Breast epithelium (tissue), 4 donors: Measurements from ENCODE around the gene FNIP1. TPM values are rescaled to one million over a fixed set of nuclear protein-coding genes. Genes with fewer than 3 reads are reported as not detected.
"Not testable (repeated sequence)": the region's sequence is repeated elsewhere in the genome, so short reads cannot be mapped to it uniquely, and the experiment has no call there.

Experiments
- DNase-seq, 2 donors: peaks; one replicate each; pipeline ENCODE4 v3.0.0-alpha.2; 2019; ENCODE audit warnings: low spot score in 2 of 2
- H3K27ac ChIP-seq, 2 donors: fragments of 200-600 bp; sonication (generic) in 1 of 2; one replicate each; pipeline ENCODE4 v1.5.1; 2016 to 2019; ENCODE audit warnings: mild to moderate bottlenecking in 1 of 2
- H3K27me3 ChIP-seq, 2 donors: fragments of 200-600 bp; sonication (generic) in 1 of 2; one replicate each; pipeline versions ENCODE4 v1.5.1 to v1.6.0; 2017 to 2019; ENCODE audit warnings: control low read depth in 1 of 2, mild to moderate bottlenecking in 1 of 2
- H3K36me3 ChIP-seq: fragments of 200-600 bp; one replicate; pipeline ENCODE4 v1.5.1; 2019
- H3K4me1 ChIP-seq, 2 donors: fragments of 200-600 bp; sonication (generic); one replicate each; pipeline ENCODE4 v1.5.1; 2016 to 2019; ENCODE audit warnings: control low read depth in 1 of 2
- H3K4me3 ChIP-seq, 3 donors: fragments of 200-600 bp; sonication (generic); 1 replicate in 2 of 3; 2 replicates in 1 of 3; pipeline ENCODE4 v1.5.1; 2016 to 2019; ENCODE audit warnings: mild to moderate bottlenecking in 3 of 3, moderate library complexity in 2 of 3
- H3K9me3 ChIP-seq, 2 donors: fragments of 200-600 bp; sonication (generic) in 1 of 2; one replicate each; pipeline ENCODE4 v1.5.1; 2016 to 2019; ENCODE audit warnings: control low read depth in 1 of 2
- POLR2A ChIP-seq: fragments of 450-650 bp; IDR thresholded peaks from one replicate; pipeline ENCODE4 v1.6.1; 2016; ENCODE audit warnings: antibody characterized with exemption, mild to moderate bottlenecking, moderate library complexity
- POLR2AphosphoS5 ChIP-seq, 3 donors: sonication (generic); formaldehyde crosslinking; IDR thresholded peaks; one replicate each; pipeline ENCODE4 v1.6.1; 2017; ENCODE audit warnings: antibody characterized with exemption in 3 of 3
- intact Hi-C: fragments of 100-400 bp; cut with DNase I; formaldehyde crosslinking; loops from one replicate; pipeline ENCODE4 v1.15.1; 2023; ENCODE audit warnings: low total_unique reads
- total RNA-seq, 3 donors: library from RNA; depleted of rRNA; stranded (reverse); fragments of >200 nt; gene quantifications; one replicate each; pipeline ENCODE4 v1.1.0, GENCODE V29; 2016
- TF ChIP-seq, protein P1 (sequence below), 3 donors: fragments of 450-650 bp; IDR thresholded peaks; one replicate each; pipeline ENCODE4 v1.5.1; 2016 to 2017; ENCODE audit warnings: antibody characterized with exemption in 3 of 3, mild to moderate bottlenecking in 3 of 3, moderate library complexity in 3 of 3

Gene FNIP1
- total RNA-seq, 3 donors from 2014 or later, result 60.3 to 96.3 (median 70.9) TPM

DNA sequence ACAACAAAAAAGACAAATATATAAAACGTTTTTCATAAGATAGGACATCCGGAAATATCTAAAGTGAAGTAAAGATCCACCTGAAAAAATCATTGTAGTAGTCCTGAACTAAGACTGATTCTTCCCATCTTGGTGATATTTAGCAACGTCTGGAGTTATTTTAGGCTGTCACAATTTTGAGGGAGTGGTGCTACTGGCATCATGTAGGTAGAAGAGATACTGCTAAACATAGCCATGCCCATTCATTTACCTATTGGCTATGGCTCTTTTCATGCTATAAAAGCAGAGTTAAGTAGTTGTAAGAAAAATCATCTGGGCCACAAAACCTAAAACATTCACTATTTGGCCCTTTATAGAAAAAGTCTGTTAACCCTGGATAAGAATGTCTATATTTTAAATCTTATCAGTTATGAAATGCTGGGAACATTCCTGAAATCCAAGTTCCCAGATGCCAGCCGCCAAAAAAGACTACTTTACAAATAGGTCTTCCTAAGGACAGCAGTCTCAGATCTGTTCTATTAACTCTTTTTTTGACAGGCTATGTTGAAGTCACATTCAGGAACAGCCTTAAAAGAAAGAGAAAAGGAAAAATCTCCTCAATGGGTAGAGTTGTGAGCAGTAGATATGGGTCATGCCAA is 188.8 kb downstream of the FNIP1 start:
- intact Hi-C loops, result no loop called here
- H3K4me1 ChIP-seq, result no peaks in the 10 kb centered on the region
- H3K36me3 ChIP-seq, result no peaks in the 10 kb centered on the region
- TF ChIP-seq POLR2A (no peak), POLR2AphosphoS5 (IDR thresholded peaks at IDR 0.05) (no peak)
- TF ChIP-seq, protein P1, sequence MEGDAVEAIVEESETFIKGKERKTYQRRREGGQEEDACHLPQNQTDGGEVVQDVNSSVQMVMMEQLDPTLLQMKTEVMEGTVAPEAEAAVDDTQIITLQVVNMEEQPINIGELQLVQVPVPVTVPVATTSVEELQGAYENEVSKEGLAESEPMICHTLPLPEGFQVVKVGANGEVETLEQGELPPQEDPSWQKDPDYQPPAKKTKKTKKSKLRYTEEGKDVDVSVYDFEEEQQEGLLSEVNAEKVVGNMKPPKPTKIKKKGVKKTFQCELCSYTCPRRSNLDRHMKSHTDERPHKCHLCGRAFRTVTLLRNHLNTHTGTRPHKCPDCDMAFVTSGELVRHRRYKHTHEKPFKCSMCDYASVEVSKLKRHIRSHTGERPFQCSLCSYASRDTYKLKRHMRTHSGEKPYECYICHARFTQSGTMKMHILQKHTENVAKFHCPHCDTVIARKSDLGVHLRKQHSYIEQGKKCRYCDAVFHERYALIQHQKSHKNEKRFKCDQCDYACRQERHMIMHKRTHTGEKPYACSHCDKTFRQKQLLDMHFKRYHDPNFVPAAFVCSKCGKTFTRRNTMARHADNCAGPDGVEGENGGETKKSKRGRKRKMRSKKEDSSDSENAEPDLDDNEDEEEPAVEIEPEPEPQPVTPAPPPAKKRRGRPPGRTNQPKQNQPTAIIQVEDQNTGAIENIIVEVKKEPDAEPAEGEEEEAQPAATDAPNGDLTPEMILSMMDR (IDR thresholded peaks at IDR 0.05), result no peak
- no peak overlapping the region for H3K4me3 ChIP-seq
- H3K27me3 ChIP-seq, result no peaks in the 10 kb centered on the region
- no peak overlapping the region for H3K27ac ChIP-seq
- DNase-seq, result no peak
- H3K9me3 ChIP-seq, result no peaks in the 10 kb centered on the region

DNA sequence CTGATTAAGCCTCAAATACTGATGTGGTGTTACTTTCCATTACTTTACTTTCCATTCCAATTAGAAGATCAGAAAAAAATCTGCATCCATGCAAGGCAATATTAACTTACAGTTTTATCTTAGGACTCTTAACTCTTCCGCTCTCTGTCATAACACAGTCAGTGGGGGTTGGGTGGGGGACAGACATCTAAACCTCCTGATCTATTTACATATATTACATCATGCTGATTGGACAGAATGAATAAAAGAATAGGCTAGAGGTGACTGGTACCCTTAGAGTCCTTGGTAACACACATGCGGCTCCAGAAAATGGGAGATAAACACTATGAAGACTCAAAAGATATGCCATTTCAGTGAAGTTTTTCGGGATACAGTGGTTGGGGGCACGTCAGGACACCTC is 189.4 kb downstream of the FNIP1 start:
- Histone ChIP-seq H3K9me3 (no peaks in the 10 kb centered on the region), H3K27me3 (no peaks in the 10 kb centered on the region), H3K4me1 (no peaks in the 10 kb centered on the region), H3K4me3 (no peak overlapping the region), H3K36me3 (no peaks in the 10 kb centered on the region), H3K27ac (no peak overlapping the region)
- DNase-seq, result no peak
- intact Hi-C loops, result no loop called here
- TF ChIP-seq POLR2AphosphoS5 (IDR thresholded peaks at IDR 0.05), result no peak
- TF ChIP-seq, protein P1 (IDR thresholded peaks at IDR 0.05), result no peak
- TF ChIP-seq POLR2A, result no peak

DNA sequence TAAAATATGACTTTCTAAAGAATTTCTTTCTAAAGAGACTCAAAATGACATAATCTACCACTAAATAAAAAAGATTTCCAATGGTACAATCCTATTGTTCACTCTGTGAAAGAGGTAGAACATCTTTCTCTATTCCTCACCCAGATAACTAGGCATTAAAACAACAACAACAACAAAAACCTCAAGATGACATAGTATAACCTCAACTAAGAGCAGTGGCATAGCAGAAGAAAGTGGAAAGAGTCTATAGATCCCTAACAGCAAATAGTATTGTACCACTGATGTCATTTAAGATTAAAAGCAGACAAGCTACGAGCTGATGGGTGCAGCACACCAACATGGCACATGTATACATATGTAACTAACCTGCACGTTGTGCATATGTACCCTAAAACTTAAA is 191.7 kb downstream of the FNIP1 start:
- Histone ChIP-seq H3K27ac (no peak overlapping the region), H3K4me1 (no peaks in the 10 kb centered on the region), H3K9me3 (no peaks in the 10 kb centered on the region), H3K27me3 (no peaks in the 10 kb centered on the region), H3K4me3 (no peak overlapping the region), H3K36me3 (no peaks in the 10 kb centered on the region)
- TF ChIP-seq, protein P1 (IDR thresholded peaks at IDR 0.05), result no peak
- TF ChIP-seq POLR2AphosphoS5 (IDR thresholded peaks at IDR 0.05) (no peak), POLR2A (no peak)
- intact Hi-C loops, result no loop called here
- DNase-seq, result no peak

DNA sequence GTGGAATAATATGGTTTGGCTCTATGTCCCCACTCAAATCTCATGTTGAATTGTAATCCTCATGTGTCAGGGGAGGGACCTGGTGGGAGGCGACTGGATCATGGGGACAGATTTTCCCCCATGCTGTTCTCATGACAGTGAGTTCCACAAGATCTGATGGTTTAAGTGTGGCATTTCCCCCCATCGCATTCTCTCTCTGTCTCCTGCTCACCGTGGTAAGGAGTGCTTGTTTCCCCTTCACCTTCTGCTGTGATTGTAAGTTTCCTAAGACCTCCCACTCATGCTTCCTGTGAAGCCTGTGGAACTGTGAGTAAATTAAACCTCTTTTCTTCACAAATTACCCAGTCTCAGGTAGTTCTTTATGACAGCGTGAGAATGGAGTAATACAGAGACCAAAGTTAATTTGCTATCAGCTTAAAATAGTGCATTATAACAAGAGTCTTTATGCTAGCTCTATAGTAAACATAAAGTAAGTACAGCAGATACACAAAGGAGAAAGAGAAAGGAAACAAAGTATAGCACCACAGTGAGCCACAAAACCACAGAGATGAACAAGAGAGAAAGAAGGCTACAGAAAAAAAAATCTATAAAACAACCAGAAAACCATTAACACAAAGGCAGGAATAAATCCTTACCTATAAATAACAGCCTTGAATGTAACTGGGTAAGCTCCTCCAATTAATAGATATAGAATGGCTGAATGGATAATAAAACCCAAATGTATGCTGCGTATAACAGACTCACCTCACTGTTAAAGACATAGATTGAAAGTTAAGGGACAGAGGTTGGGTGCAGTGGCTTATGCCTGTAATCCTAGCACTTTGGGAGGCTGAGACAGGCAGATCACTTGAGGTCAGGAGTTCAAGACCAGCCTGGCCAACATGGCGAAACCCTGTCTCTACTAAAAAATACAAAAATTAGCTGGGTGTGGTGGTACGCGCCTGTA is 201.5 kb downstream of the FNIP1 start:
- no peak overlapping the region for H3K4me3 ChIP-seq
- DNase-seq, result no peak
- H3K27ac ChIP-seq, result no peak overlapping the region
- intact Hi-C loops, result no loop called here
- TF ChIP-seq, protein P1 (IDR thresholded peaks at IDR 0.05), result no peak
- TF ChIP-seq POLR2AphosphoS5 (IDR thresholded peaks at IDR 0.05) (no peak), POLR2A (no peak)
- H3K36me3 ChIP-seq, result no peaks in the 10 kb centered on the region
- H3K4me1 ChIP-seq, result no peaks in the 10 kb centered on the region
- no peaks in the 10 kb centered on the region for H3K9me3 ChIP-seq
- H3K27me3 ChIP-seq, result no peaks in the 10 kb centered on the region

DNA sequence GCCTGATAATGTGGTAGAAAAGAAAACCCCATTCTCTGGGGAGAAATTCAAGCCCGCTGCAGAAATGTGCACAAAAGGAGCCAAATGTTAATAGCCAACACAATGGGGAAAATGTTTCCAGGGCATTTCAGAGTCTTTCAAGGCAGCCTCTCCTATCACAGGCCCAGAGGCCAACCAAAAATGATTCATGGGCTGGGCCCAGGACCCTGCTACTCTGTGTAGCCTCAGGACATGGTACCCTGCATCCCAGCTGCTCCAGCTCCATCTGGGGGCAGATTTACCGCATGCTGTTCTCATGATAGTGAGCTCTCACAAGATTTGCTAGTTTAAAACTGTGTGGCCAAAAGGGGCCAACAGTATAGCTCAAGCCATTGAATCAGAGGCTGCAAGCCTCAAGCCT is 202.9 kb downstream of the FNIP1 start:
- H3K36me3 ChIP-seq, result no peaks in the 10 kb centered on the region
- no peak overlapping the region for H3K4me3 ChIP-seq
- no peak overlapping the region for H3K27ac ChIP-seq
- no peaks in the 10 kb centered on the region for H3K27me3 ChIP-seq
- no peaks in the 10 kb centered on the region for H3K4me1 ChIP-seq
- no peaks in the 10 kb centered on the region for H3K9me3 ChIP-seq
- intact Hi-C loops, result no loop called here
- TF ChIP-seq, protein P1 (IDR thresholded peaks at IDR 0.05), result no peak
- TF ChIP-seq POLR2AphosphoS5 (IDR thresholded peaks at IDR 0.05) (no peak), POLR2A (no peak)
- DNase-seq, result no peak

DNA sequence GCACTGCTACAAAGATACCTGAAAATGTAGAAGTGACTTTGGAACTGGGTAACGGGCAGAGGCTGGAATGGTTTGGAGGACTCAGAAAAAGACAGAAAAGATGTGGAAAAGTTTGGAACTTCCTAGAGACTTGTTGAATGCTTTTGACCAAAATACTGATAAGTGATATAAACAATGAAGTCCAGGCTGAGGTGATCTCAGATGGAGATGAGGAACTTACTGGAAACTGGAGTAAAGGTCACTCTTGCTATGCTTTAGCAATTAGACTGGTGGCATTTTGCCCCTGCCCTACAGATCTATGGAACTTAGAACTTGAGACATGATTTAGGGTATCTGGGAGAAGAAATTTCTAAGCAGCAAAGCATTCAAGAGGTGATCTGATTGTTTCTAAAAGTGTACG is 203.4 kb downstream of the FNIP1 start:
- H3K9me3 ChIP-seq, intact Hi-C loops, H3K4me3 ChIP-seq, H3K36me3 ChIP-seq, H3K27me3 ChIP-seq, H3K27ac ChIP-seq, DNase-seq, H3K4me1 ChIP-seq: not testable (repeated sequence)
